H1 (cell line): ENCODE measurements around the gene ELAVL1. TPM values are rescaled to one million over a fixed set of nuclear protein-coding genes. Genes with fewer than 3 reads are reported as not detected.

ENCODE experiments used
- CTCF ChIA-PET: fragments of 300-600 bp; sonication (Branson Sonifier 250); formaldehyde crosslinking; loops from one replicate; lab custom pipeline; 2021; ENCODE audit not compliant: partially characterized antibody; lab: Charles Lee
- POLR2A ChIA-PET: fragments of 300-600 bp; sonication (Branson Sonifier 250); formaldehyde crosslinking; loops from one replicate; lab custom pipeline; 2021; ENCODE audit warnings: inconsistent platforms; ENCODE audit not compliant: partially characterized antibody; lab: Charles Lee
- DNase-seq, 2 experiments: peaks; one replicate each; pipeline versions ENCODE4 v3.0.0 to v3.0.0-alpha.2; 2010 to 2022; ENCODE audit warnings: low spot score in 2 of 2, low read depth in 1 of 2, mixed read lengths in 1 of 2
- FAIRE-seq: peaks from 2 replicates; lab custom pipeline; 2011; peaks lifted over from hg19 to GRCh38; lab: Jason Lieb, UNC
- H2AFZ ChIP-seq: 2 replicates; pipeline ENCODE4 v1.8.1; 2012; ENCODE audit warnings: low read length, inconsistent platforms
- H2AK5ac ChIP-seq: 2 replicates; pipeline ENCODE4 v1.6.1; 2013; ENCODE audit warnings: low read depth, low read length
- H2BK120ac ChIP-seq: replicated peaks from 2 replicates; pipeline ENCODE3; 2013; ENCODE audit warnings: low read depth, low read length, inconsistent platforms
- H2BK12ac ChIP-seq: 2 replicates; pipeline ENCODE4 v1.6.1; 2013; ENCODE audit warnings: low read depth, low read length
- H2BK15ac ChIP-seq: 2 replicates; pipeline ENCODE4 v1.6.1; 2013; ENCODE audit warnings: low read length
- H2BK20ac ChIP-seq: 2 replicates; pipeline ENCODE4 v1.6.1; 2013; ENCODE audit warnings: low read length
- H2BK5ac ChIP-seq: 2 replicates; pipeline ENCODE4 v1.6.1; 2013; ENCODE audit warnings: low read depth, low read length
- H3K14ac ChIP-seq: 2 replicates; pipeline ENCODE4 v1.6.1; 2013; ENCODE audit warnings: inconsistent platforms; ENCODE audit not compliant: insufficient read length
- H3K18ac ChIP-seq: 2 replicates; pipeline ENCODE4 v1.6.1; 2013; ENCODE audit warnings: low read length; ENCODE audit errors: extremely low read depth
- H3K23ac ChIP-seq: 2 replicates; pipeline ENCODE4 v1.6.1; 2013; ENCODE audit warnings: inconsistent platforms; ENCODE audit not compliant: insufficient read length
- H3K23me2 ChIP-seq: 2 replicates; pipeline ENCODE4 v1.6.1; 2013; ENCODE audit warnings: low read depth, low read length
- H3K27ac ChIP-seq: 2 replicates; pipeline ENCODE4 v1.6.1; 2011; ENCODE audit warnings: low read depth, low read length, inconsistent platforms
- H3K27me3 ChIP-seq, 4 experiments: replicated peaks in 1 of 4; 1 replicate in 1 of 4; 2 replicates in 3 of 4; pipeline versions ENCODE4 v1.6.1 to v1.8.1; 2011 to 2013; ENCODE audit warnings: low read length in 3 of 4, mild to moderate bottlenecking in 3 of 4, inconsistent platforms in 2 of 4, mixed read lengths in 2 of 4, moderate library complexity in 1 of 4; ENCODE audit not compliant: control insufficient read depth in 3 of 4, insufficient read depth in 3 of 4; ENCODE audit errors: extremely low read depth in 1 of 4
- H3K36me3 ChIP-seq, 4 experiments: 2 replicates each; pipeline versions ENCODE4 v1.6.1 to v1.8.1; 2011 to 2013; ENCODE audit warnings: mild to moderate bottlenecking in 4 of 4, low read length in 3 of 4, moderate library complexity in 2 of 4, control low read depth in 1 of 4, inconsistent platforms in 1 of 4; ENCODE audit not compliant: insufficient read depth in 4 of 4, control insufficient read depth in 2 of 4
- H3K4ac ChIP-seq: replicated peaks from 2 replicates; pipeline ENCODE3; 2013; ENCODE audit warnings: low read length, low read depth, mixed read lengths, inconsistent platforms; ENCODE audit not compliant: insufficient read length
- H3K4me1 ChIP-seq, 4 experiments: replicated peaks in 1 of 4; 1 replicate in 1 of 4; 2 replicates in 3 of 4; pipeline versions ENCODE4 v1.6.1 to v1.8.1; 2011 to 2013; ENCODE audit warnings: low read length in 3 of 4, inconsistent platforms in 2 of 4, mixed read lengths in 1 of 4; ENCODE audit not compliant: insufficient read depth in 4 of 4, control insufficient read depth in 3 of 4
- H3K4me2 ChIP-seq, 2 experiments: 2 replicates each; pipeline versions ENCODE4 v1.6.1 to v1.8.1; 2011 to 2013; ENCODE audit warnings: low read depth in 2 of 2, low read length in 2 of 2, control low read depth in 1 of 2, inconsistent platforms in 1 of 2, mild to moderate bottlenecking in 1 of 2; ENCODE audit not compliant: insufficient read depth in 1 of 2
- H3K4me3 ChIP-seq, 4 experiments: fragments of 200-600, 300-600 bp in 1 of 4; sonication (generic), shearing (Covaris generic), sonication (Bioruptor Twin) in 1 of 4; 2 replicates each; pipeline versions ENCODE4 v1.5.1 to v1.8.1; 2011 to 2016; ENCODE audit warnings: low read length in 4 of 4, low read depth in 3 of 4, control low read depth in 2 of 4, inconsistent platforms in 2 of 4, mild to moderate bottlenecking in 2 of 4, mixed read lengths in 1 of 4, moderate library complexity in 1 of 4; ENCODE audit not compliant: insufficient read depth in 2 of 4; ENCODE audit errors: extremely low read depth in 1 of 4
- H3K56ac ChIP-seq: replicated peaks from 2 replicates; pipeline ENCODE3; 2013; ENCODE audit warnings: low read depth, mild to moderate bottlenecking, mixed read lengths, low read length, inconsistent platforms; ENCODE audit not compliant: insufficient read length
- H3K79me1 ChIP-seq: 2 replicates; pipeline ENCODE4 v1.6.1; 2013; ENCODE audit warnings: low read depth, low read length, control low read depth
- H3K79me2 ChIP-seq, 2 experiments: 2 replicates each; pipeline versions ENCODE4 v1.6.1 to v1.8.1; 2012 to 2013; ENCODE audit warnings: low read length in 2 of 2, mild to moderate bottlenecking in 2 of 2, inconsistent platforms in 1 of 2; ENCODE audit not compliant: insufficient read depth in 2 of 2, control insufficient read depth in 1 of 2
- H3K9ac ChIP-seq, 4 experiments: replicated peaks in 1 of 4; 1 replicate in 1 of 4; 2 replicates in 3 of 4; pipeline versions ENCODE4 v1.6.1 to v1.8.1; 2011 to 2013; ENCODE audit warnings: low read depth in 3 of 4, low read length in 3 of 4, control low read depth in 2 of 4, mild to moderate bottlenecking in 2 of 4, moderate library complexity in 2 of 4, inconsistent platforms in 1 of 4; ENCODE audit errors: extremely low read depth in 1 of 4
- H3K9me3 ChIP-seq, 2 experiments: 2 replicates each; pipeline versions ENCODE4 v1.6.1 to v1.8.1; 2012 to 2013; ENCODE audit warnings: mild to moderate bottlenecking in 2 of 2, moderate library complexity in 2 of 2, control low read depth in 1 of 2, inconsistent platforms in 1 of 2, low read depth in 1 of 2, low read length in 1 of 2, mixed read lengths in 1 of 2; ENCODE audit not compliant: insufficient read depth in 2 of 2
- H4K20me1 ChIP-seq, 2 experiments: replicated peaks in 1 of 2; 2 replicates each; pipeline versions ENCODE3 to v1.8.1; 2011 to 2013; ENCODE audit warnings: inconsistent platforms in 2 of 2, low read length in 2 of 2, mild to moderate bottlenecking in 1 of 2; ENCODE audit not compliant: insufficient read depth in 2 of 2, control insufficient read depth in 1 of 2
- H4K5ac ChIP-seq: 2 replicates; pipeline ENCODE4 v1.6.1; 2013; ENCODE audit warnings: low read length, low read depth, mixed read lengths, inconsistent platforms; ENCODE audit not compliant: insufficient read length
- H4K8ac ChIP-seq: 2 replicates; pipeline ENCODE4 v1.8.0; 2013; ENCODE audit warnings: mild to moderate bottlenecking, moderate library complexity, low read length, inconsistent platforms; ENCODE audit not compliant: insufficient read depth; ENCODE audit errors: extremely low read depth
- H4K91ac ChIP-seq: replicated peaks from 2 replicates; pipeline ENCODE3; 2013; ENCODE audit warnings: low read length, mixed read lengths, inconsistent platforms; ENCODE audit not compliant: insufficient read length
- WGBS, 2 experiments: shearing (Covaris generic) in 1 of 2; methylation state at CpG; one replicate each; pipeline versions ENCODE4 v1.1.6 to v1.1.7; 2013 to 2015; ENCODE audit warnings: low lambda C conversion rate in 2 of 2, mixed read lengths in 2 of 2, inconsistent platforms in 1 of 2, low coverage in 1 of 2, missing lambda C conversion rate in 1 of 2; ENCODE audit not compliant: insufficient replicate concordance in 2 of 2, insufficient coverage in 1 of 2, insufficient read length in 1 of 2; ENCODE audit errors: extremely low coverage in 1 of 2, missing lambda C conversion rate in 1 of 2; 5-methylcytosine and 5-hydroxymethylcytosine counted together
- polyA plus RNA-seq, 7 experiments: library from polyadenylated mRNA; depleted of rRNA in 3 of 7; stranded (reverse) in 5 of 7; unstranded in 2 of 7; fragments of >200 nt in 5 of 7; fragments of 200-250 nt in 2 of 7; gene quantifications; 1 replicate in 5 of 7; 2 replicates in 1 of 7; 4 replicates in 1 of 7; pipeline versions ENCODE4 v1.2.1 to v1.2.3, GENCODE V29; 2011 to 2013; ENCODE audit warnings: missing spikeins in 2 of 7, mixed read lengths in 2 of 7
- total RNA-seq: library from RNA; stranded (reverse); fragmentation: NEBNext Ultra II Directional; extraction: Animal tissue kit (Norgen Biotek cat#: 25700); gene quantifications from 2 replicates; pipeline ENCODE4 v1.2.1, GENCODE V29; 2021

Gene ELAVL1
- total and polyA plus RNA-seq, 2 of the 8 experiments (the other 6 are each of a cell fraction or from before 2014, with no cell fraction given): 56.7 to 163 TPM

DNA sequence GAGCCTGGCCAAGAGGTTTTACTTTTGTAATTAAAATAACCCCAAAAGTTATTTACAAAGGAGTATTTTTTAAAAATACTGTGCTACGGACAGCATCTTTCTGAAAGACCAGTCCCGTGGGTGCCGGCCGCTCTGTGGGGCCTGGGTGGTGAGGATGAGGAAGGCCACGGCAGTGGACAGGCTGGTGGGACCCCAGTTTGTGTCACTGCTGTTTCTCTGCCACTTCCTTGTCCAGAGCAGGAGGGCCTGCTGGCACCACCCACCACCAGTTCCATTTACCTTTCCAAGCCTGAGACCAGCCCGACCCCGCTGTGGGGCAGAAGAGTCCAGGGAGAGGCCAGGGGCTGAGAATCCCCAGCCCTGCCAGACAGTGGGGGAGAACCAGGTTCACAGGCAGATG, 23.8 kb downstream of the ELAVL1 start:
- H3K9me3 ChIP-seq: no peaks in the 10 kb centered on the region
- H3K18ac ChIP-seq: no peak overlapping the region
- H3K23ac ChIP-seq: no peak overlapping the region
- FAIRE-seq: no peak
- H4K8ac ChIP-seq: peak overlapping the region; percentile 53
- no peak overlapping the region for H3K14ac ChIP-seq
- no peak for DNase-seq
- 97% methylated on average over 7 of the region's 7 CpGs; no CpG with 5 or more reads in 1 of the 2 experiments for WGBS, 2 experiments
- H2BK120ac ChIP-seq: no peak overlapping the region
- CTCF ChIA-PET: interaction anchor here (0.7 to 1.0 kb wide), 2 partner anchors 14 to 21 kb away, joined by 3 read pairs; no protein-coding TSS in a partner anchor
- no peak overlapping the region for H4K91ac ChIP-seq
- H4K20me1 ChIP-seq: peaks cover 41 to 61% of the 10 kb centered on the region in 2 experiments
- no peak overlapping the region for H3K4me3 ChIP-seq
- H4K5ac ChIP-seq: no peak overlapping the region
- H3K79me1 ChIP-seq: peaks cover 32% of the 10 kb centered on the region
- H3K4me1 ChIP-seq: no peaks in the 10 kb centered on the region
- H3K9ac ChIP-seq: no peak overlapping the region
- H3K56ac ChIP-seq: no peak overlapping the region
- H3K4me2 ChIP-seq: no peak overlapping the region
- no peak overlapping the region for H2BK5ac ChIP-seq
- H2AFZ ChIP-seq: no peak overlapping the region
- no peak overlapping the region for H3K4ac ChIP-seq
- H3K79me2 ChIP-seq: peaks cover 0 to 34% of the 10 kb centered on the region in 2 experiments; a peak in 2 of 4 replicates
- H3K23me2 ChIP-seq: no peaks in the 10 kb centered on the region
- H2BK15ac ChIP-seq: no peak overlapping the region
- H2BK12ac ChIP-seq: no peak overlapping the region
- H2BK20ac ChIP-seq: no peak overlapping the region
- POLR2A ChIA-PET: interaction anchor here (0.6 to 0.7 kb wide), 2 partner anchors 11 to 284 kb away, joined by 3 read pairs; no protein-coding TSS in a partner anchor
- H3K27me3 ChIP-seq: no peaks in the 10 kb centered on the region
- H3K27ac ChIP-seq: no peak overlapping the region
- H2AK5ac ChIP-seq: no peak overlapping the region
- H3K36me3 ChIP-seq: peaks cover 22 to 81% (median 54%) of the 10 kb centered on the region in 4 experiments
